SK-N-SH (cell line): ENCODE results near the gene ILK. TPM values are rescaled to one million over a fixed set of nuclear protein-coding genes. Genes with fewer than 3 reads are reported as not detected.

Source experiments
- CTCF ChIA-PET: fragments of 300-600, 350-600 bp; formaldehyde crosslinking; extraction: SDS; loops from one replicate; lab custom pipeline; 2021; lab: Yijun Ruan, JAX
- POLR2A ChIA-PET: fragments of 350-600 bp; sonication (Branson Sonifier 250); formaldehyde crosslinking; extraction: SDS; loops from one replicate; lab custom pipeline; 2020; ENCODE audit warnings: antibody characterized with exemption, inconsistent platforms; lab: Yijun Ruan, JAX
- DNase-seq: peaks from one replicate; pipeline ENCODE4 v3.0.0; 2012
- H2AFZ ChIP-seq: fragments of 200-600 bp; sonication (generic); 2 replicates; pipeline ENCODE4 v1.8.1; 2016; ENCODE audit warnings: antibody characterized with exemption, mild to moderate bottlenecking, low read depth
- H3F3A ChIP-seq: fragments of 200-600 bp; sonication (generic); replicated peaks from 2 replicates; pipeline ENCODE3; 2016; ENCODE audit warnings: antibody characterized with exemption, mild to moderate bottlenecking; ENCODE audit not compliant: insufficient read depth
- H3K27ac ChIP-seq, 2 experiments: fragments of 200-500 bp in 1 of 2; fragments of 200-600 bp in 1 of 2; sonication (Bioruptor generic) in 1 of 2; sonication (generic), shearing (Covaris generic) in 1 of 2; 2 replicates each; pipeline versions ENCODE4 v1.5.1 to v1.6.1; 2014 to 2016; ENCODE audit warnings: low read depth in 2 of 2, inconsistent platforms in 1 of 2, low read length in 1 of 2, mild to moderate bottlenecking in 1 of 2, mixed read lengths in 1 of 2
- H3K27me3 ChIP-seq: fragments of 200-600 bp; sonication (generic), shearing (Covaris generic); 2 replicates; pipeline ENCODE4 v1.6.1; 2016; ENCODE audit warnings: mixed run types; ENCODE audit not compliant: insufficient read depth
- H3K36me3 ChIP-seq, 2 experiments: fragments of 200-500 bp in 1 of 2; fragments of 200-600 bp in 1 of 2; sonication (Bioruptor generic) in 1 of 2; sonication (generic) in 1 of 2; replicated peaks in 1 of 2; 2 replicates each; pipeline versions ENCODE3 to v1.5.1; 2014 to 2016; ENCODE audit warnings: low read length in 1 of 2, mild to moderate bottlenecking in 1 of 2; ENCODE audit not compliant: insufficient read depth in 2 of 2, control insufficient read depth in 1 of 2
- H3K4me1 ChIP-seq, 2 experiments: fragments of 200-500 bp in 1 of 2; fragments of 200-600 bp in 1 of 2; sonication (Bioruptor generic) in 1 of 2; sonication (generic), shearing (Covaris generic) in 1 of 2; 2 replicates each; pipeline versions ENCODE4 v1.5.1 to v1.6.1; 2014 to 2016; ENCODE audit warnings: low read depth in 1 of 2, low read length in 1 of 2, mixed run types in 1 of 2; ENCODE audit not compliant: insufficient read depth in 2 of 2, control insufficient read depth in 1 of 2
- H3K4me2 ChIP-seq: fragments of 200-600 bp; sonication (generic), shearing (Covaris generic); 2 replicates; pipeline ENCODE4 v1.6.1; 2017; ENCODE audit warnings: mixed run types
- H3K4me3 ChIP-seq, 2 experiments: fragments of 200-500 bp in 1 of 2; fragments of 200-600 bp in 1 of 2; sonication (Bioruptor generic) in 1 of 2; sonication (generic), shearing (Covaris generic) in 1 of 2; 2 replicates each; pipeline versions ENCODE4 v1.5.1 to v1.8.1; 2014 to 2016; ENCODE audit warnings: low read depth in 2 of 2, inconsistent platforms in 1 of 2, low read length in 1 of 2, mild to moderate bottlenecking in 1 of 2, mixed read lengths in 1 of 2, moderate library complexity in 1 of 2
- H3K79me2 ChIP-seq: fragments of 200-600 bp; sonication (generic); 2 replicates; pipeline ENCODE4 v1.8.1; 2017; ENCODE audit warnings: mild to moderate bottlenecking; ENCODE audit not compliant: insufficient read depth
- H3K9ac ChIP-seq: fragments of 200-600 bp; sonication (generic); 2 replicates; pipeline ENCODE4 v1.6.1; 2017; ENCODE audit warnings: mixed run types
- H3K9me2 ChIP-seq: fragments of 200-600 bp; sonication (generic); 2 replicates; pipeline ENCODE4 v1.6.1; 2017; ENCODE audit warnings: mixed run types
- H3K9me3 ChIP-seq: fragments of 200-600 bp; sonication (generic); 2 replicates; pipeline ENCODE4 v1.6.1; 2017; ENCODE audit warnings: mixed run types, mild to moderate bottlenecking, moderate library complexity
- H4K20me1 ChIP-seq: fragments of 200-600 bp; sonication (generic); 2 replicates; pipeline ENCODE4 v1.6.1; 2017; ENCODE audit warnings: mild to moderate bottlenecking, mixed run types; ENCODE audit not compliant: insufficient read depth
- CHD2 ChIP-seq: fragments of 150-350 bp; IDR thresholded peaks from 2 replicates; pipeline ENCODE4 v1.6.1; 2018; ENCODE audit warnings: low read length; ENCODE audit not compliant: partially characterized antibody
- ELF1 ChIP-seq: IDR thresholded peaks from 2 replicates; pipeline ENCODE4 v1.4.0; 2012
- EP300 ChIP-seq, 2 experiments: IDR thresholded peaks; 2 replicates each; pipeline versions ENCODE4 v1.4.0 to v1.6.1; 2012; ENCODE audit warnings: borderline replicate concordance in 1 of 2, low read depth in 1 of 2, low read length in 1 of 2
- GABPA ChIP-seq: IDR thresholded peaks from 2 replicates; pipeline ENCODE4 v1.4.0; 2012; ENCODE audit warnings: low read depth, mild to moderate bottlenecking
- GATA2 ChIP-seq: sonication (generic); formaldehyde crosslinking; IDR thresholded peaks from 2 replicates; pipeline ENCODE4 v1.5.0; 2020; ENCODE audit warnings: mild to moderate bottlenecking, missing genetic modification reagents
- JUND ChIP-seq: IDR thresholded peaks from 2 replicates; pipeline ENCODE4 v1.4.0; 2012
- MEF2A ChIP-seq: IDR thresholded peaks from 2 replicates; pipeline ENCODE4 v1.4.0; 2012; ENCODE audit warnings: low read depth, borderline replicate concordance
- NFIC ChIP-seq: IDR thresholded peaks from 2 replicates; pipeline ENCODE4 v1.4.0; 2012; ENCODE audit warnings: borderline replicate concordance
- NRF1 ChIP-seq: IDR thresholded peaks from 2 replicates; pipeline ENCODE4 v1.6.1; 2012; ENCODE audit warnings: low read depth, mild to moderate bottlenecking, low read length
- RCOR1 ChIP-seq: fragments of 150-350 bp; IDR thresholded peaks from 2 replicates; pipeline ENCODE4 v1.6.1; 2017; ENCODE audit warnings: antibody characterized with exemption, low read length
- RXRA ChIP-seq: IDR thresholded peaks from 2 replicates; pipeline ENCODE4 v1.4.0; 2012; ENCODE audit warnings: low read depth, mild to moderate bottlenecking, borderline replicate concordance
- SIN3A ChIP-seq: IDR thresholded peaks from 2 replicates; pipeline ENCODE4 v1.6.1; 2012; ENCODE audit warnings: low read depth, mild to moderate bottlenecking, low read length, moderate library complexity, borderline replicate concordance
- TAF1 ChIP-seq: IDR thresholded peaks from 2 replicates; pipeline ENCODE4 v1.6.1; 2012; ENCODE audit warnings: low read depth, mild to moderate bottlenecking, low read length, moderate library complexity, borderline replicate concordance
- YY1 ChIP-seq: IDR thresholded peaks from 2 replicates; pipeline ENCODE4 v1.4.0; 2012; ENCODE audit warnings: low read depth, mild to moderate bottlenecking
- WGBS: methylation state at CpG from one replicate; pipeline ENCODE4 v1.1.6; 2017; ENCODE audit warnings: low lambda C conversion rate; 5-methylcytosine and 5-hydroxymethylcytosine counted together
- polyA plus RNA-seq, 3 experiments: library from polyadenylated mRNA; depleted of rRNA; stranded (reverse); fragments of >200 nt; gene quantifications; 2 replicates each; pipeline ENCODE4 v1.2.3, GENCODE V29; 2012
- TF ChIP-seq, protein P1 (sequence below): IDR thresholded peaks from 2 replicates; pipeline ENCODE4 v1.4.0; 2012; ENCODE audit warnings: low read depth
- TF ChIP-seq, protein P2 (sequence below): fragments of 150-350 bp; IDR thresholded peaks from 2 replicates; pipeline ENCODE4 v1.6.1; 2016; ENCODE audit warnings: mild to moderate bottlenecking, low read depth, low read length
- TF ChIP-seq, protein P3 (sequence below): IDR thresholded peaks from 2 replicates; pipeline ENCODE4 v1.4.0; 2012; ENCODE audit warnings: low read depth, borderline replicate concordance
- TF ChIP-seq, protein P4 (sequence below): fragments of 200-600 bp; sonication (generic); IDR thresholded peaks from 2 replicates; pipeline ENCODE4 v1.6.1; 2017; ENCODE audit warnings: antibody characterized with exemption, mild to moderate bottlenecking, moderate library complexity

ILK gene
- polyA plus RNA-seq, 1 of the 3 experiments (the other 2 are of a cell fraction) = 241 TPM

DNA sequence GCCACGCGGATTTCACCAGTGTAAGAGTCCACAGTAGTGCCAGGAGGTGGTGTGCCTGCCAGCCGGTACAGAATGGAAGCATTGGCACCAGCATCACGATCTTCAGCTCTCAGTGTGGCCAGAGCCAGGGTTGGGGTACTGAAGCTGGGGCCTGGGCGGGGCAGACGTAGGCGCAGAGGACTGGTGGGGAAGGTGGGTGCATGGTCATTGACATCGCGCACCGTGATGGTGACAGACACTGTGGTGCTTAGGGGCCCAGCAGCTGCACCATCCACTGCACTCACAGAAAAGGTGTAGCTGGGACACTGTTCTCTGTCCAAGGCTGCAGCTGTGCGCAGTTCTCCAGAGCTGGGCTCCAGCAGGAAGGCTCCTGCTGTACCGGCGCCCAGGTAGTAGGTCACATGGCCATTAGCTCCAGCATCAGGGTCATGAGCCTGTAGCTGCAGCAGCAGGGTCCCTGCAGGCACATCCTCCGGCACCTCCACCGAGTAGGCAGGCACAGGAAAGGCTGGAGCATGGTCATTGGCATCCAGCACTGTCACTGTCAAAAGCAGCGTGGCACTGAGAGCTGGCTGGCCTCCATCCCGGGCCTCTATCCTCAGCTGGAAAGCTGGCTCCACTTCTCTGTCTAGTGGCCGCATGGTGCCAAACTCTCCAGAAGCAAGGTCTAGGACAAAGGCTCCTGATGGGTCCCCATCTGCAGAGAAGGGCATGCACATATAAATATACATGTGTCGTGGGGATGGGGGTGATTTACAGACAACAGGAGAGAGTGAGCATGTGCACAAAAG lies 23.6 kb downstream of the ILK start (continued):
- TF ChIP-seq SIN3A = no peak

DNA sequence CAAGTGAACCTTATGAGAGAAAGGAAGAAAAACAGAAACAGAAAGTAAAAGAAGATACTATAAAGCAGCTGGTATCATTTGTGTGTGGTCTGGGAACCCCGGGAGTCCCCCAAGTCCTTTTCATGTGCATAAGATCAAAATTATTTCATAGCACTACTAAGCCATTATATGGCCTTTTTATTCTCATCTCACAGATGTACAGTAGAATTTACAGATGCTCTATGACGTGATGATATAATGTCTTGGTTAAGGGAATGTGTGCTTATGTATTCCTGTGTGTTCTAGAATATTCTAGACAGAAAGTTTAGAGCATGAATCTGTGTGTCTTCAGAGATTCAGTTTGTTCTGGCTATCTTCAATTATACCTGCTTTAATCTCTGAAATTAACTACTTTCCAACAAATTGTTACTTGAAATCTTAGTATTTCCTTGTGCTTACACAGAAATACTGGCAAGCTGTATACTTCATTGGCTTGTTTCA lies 24.2 kb downstream of the ILK start:
- no peak overlapping the region for H2AFZ ChIP-seq
- no peak overlapping the region for H3K4me3 ChIP-seq
- H3K9me3 ChIP-seq = no peaks in the 10 kb centered on the region
- H3F3A ChIP-seq = no peaks in the 10 kb centered on the region
- H3K4me2 ChIP-seq = no peak overlapping the region
- no peak overlapping the region for H3K9ac ChIP-seq
- no peaks in the 10 kb centered on the region for H4K20me1 ChIP-seq
- CTCF ChIA-PET = interaction anchor here (1.4 kb wide), 1 partner anchor 15 kb away, joined by 5 read pairs; no protein-coding TSS in a partner anchor
- no peaks in the 10 kb centered on the region for H3K4me1 ChIP-seq
- 78% methylated on average over 2 of the region's 2 CpGs for WGBS
- H3K79me2 ChIP-seq = no peaks in the 10 kb centered on the region
- peaks cover 0 to 24% of the 10 kb centered on the region in 2 experiments for H3K36me3 ChIP-seq
- no peaks in the 10 kb centered on the region for H3K27me3 ChIP-seq
- DNase-seq = no peak
- no peaks in the 10 kb centered on the region for H3K9me2 ChIP-seq
- no peak overlapping the region for H3K27ac ChIP-seq
- POLR2A ChIA-PET = no interaction called here
- TF ChIP-seq, protein P1, sequence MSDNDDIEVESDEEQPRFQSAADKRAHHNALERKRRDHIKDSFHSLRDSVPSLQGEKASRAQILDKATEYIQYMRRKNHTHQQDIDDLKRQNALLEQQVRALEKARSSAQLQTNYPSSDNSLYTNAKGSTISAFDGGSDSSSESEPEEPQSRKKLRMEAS = no peak
- no peak for TF ChIP-seq YY1
- TF ChIP-seq CHD2 = no peak
- no peak for TF ChIP-seq RXRA
- no peak for TF ChIP-seq EP300 (IDR thresholded peaks at IDR 0.05; ENCODE audit: borderline replicate concordance in 1 of 2, low read depth in 1 of 2, low read length in 1 of 2)
- TF ChIP-seq, protein P2, sequence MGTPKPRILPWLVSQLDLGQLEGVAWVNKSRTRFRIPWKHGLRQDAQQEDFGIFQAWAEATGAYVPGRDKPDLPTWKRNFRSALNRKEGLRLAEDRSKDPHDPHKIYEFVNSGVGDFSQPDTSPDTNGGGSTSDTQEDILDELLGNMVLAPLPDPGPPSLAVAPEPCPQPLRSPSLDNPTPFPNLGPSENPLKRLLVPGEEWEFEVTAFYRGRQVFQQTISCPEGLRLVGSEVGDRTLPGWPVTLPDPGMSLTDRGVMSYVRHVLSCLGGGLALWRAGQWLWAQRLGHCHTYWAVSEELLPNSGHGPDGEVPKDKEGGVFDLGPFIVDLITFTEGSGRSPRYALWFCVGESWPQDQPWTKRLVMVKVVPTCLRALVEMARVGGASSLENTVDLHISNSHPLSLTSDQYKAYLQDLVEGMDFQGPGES = no peak
- TF ChIP-seq MEF2A = no peak
- TF ChIP-seq GATA2 (CRISPR knock-in tag) = no peak
- TF ChIP-seq ELF1 = no peak

DNA sequence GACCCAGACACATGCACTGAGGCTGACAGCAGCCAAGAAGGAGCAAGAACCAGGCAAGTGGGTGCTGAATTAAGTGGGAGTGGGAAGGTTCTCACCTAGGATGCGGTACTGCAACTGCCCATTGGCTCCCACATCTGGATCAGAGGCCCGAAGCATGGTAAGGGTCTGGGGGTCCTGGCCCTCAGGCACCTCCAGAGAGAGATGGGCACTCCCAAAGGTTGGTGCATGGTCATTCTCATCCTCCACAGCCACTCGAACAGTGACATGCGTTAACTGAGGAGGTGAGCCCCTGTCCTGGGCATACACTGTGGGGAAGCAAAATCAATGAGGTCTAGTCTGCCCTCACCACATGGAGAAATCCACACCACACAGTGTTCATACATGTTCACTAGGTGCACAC lies 25.0 kb downstream of the ILK start:
- Histone ChIP-seq H3K4me2 (no peak overlapping the region), H3K9me2 (no peaks in the 10 kb centered on the region), H3K27ac (no peak overlapping the region), H3K9ac (no peak overlapping the region), H3K4me1 (no peaks in the 10 kb centered on the region), H2AFZ (no peak overlapping the region), H3F3A (no peaks in the 10 kb centered on the region), H3K4me3 (no peak overlapping the region), H3K79me2 (no peaks in the 10 kb centered on the region), H3K27me3 (no peaks in the 10 kb centered on the region), H3K9me3 (no peaks in the 10 kb centered on the region)
- WGBS = 90% methylated on average over 2 of the region's 4 CpGs
- DNase-seq = no peak
- ChIA-PET POLR2A (no interaction called here), CTCF (no interaction called here)
- TF ChIP-seq RCOR1 = no peak
- TF ChIP-seq, protein P1 = no peak
- no peak for TF ChIP-seq TAF1
- TF ChIP-seq, protein P3, sequence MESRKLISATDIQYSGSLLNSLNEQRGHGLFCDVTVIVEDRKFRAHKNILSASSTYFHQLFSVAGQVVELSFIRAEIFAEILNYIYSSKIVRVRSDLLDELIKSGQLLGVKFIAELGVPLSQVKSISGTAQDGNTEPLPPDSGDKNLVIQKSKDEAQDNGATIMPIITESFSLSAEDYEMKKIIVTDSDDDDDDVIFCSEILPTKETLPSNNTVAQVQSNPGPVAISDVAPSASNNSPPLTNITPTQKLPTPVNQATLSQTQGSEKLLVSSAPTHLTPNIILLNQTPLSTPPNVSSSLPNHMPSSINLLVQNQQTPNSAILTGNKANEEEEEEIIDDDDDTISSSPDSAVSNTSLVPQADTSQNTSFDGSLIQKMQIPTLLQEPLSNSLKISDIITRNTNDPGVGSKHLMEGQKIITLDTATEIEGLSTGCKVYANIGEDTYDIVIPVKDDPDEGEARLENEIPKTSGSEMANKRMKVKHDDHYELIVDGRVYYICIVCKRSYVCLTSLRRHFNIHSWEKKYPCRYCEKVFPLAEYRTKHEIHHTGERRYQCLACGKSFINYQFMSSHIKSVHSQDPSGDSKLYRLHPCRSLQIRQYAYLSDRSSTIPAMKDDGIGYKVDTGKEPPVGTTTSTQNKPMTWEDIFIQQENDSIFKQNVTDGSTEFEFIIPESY = no peak
- TF ChIP-seq GABPA = no peak
- TF ChIP-seq EP300 (IDR thresholded peaks at IDR 0.05; ENCODE audit: borderline replicate concordance in 1 of 2, low read depth in 1 of 2, low read length in 1 of 2) = no peak
- TF ChIP-seq NRF1 = no peak
- no peak for TF ChIP-seq YY1
- no peak for TF ChIP-seq NFIC
- TF ChIP-seq, protein P4, sequence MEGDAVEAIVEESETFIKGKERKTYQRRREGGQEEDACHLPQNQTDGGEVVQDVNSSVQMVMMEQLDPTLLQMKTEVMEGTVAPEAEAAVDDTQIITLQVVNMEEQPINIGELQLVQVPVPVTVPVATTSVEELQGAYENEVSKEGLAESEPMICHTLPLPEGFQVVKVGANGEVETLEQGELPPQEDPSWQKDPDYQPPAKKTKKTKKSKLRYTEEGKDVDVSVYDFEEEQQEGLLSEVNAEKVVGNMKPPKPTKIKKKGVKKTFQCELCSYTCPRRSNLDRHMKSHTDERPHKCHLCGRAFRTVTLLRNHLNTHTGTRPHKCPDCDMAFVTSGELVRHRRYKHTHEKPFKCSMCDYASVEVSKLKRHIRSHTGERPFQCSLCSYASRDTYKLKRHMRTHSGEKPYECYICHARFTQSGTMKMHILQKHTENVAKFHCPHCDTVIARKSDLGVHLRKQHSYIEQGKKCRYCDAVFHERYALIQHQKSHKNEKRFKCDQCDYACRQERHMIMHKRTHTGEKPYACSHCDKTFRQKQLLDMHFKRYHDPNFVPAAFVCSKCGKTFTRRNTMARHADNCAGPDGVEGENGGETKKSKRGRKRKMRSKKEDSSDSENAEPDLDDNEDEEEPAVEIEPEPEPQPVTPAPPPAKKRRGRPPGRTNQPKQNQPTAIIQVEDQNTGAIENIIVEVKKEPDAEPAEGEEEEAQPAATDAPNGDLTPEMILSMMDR = no peak
- no peak for TF ChIP-seq JUND
- TF ChIP-seq, all 33 proteins: peak for 0
- Histone ChIP-seq H3K36me3 (peaks cover 0 to 28% of the 10 kb centered on the region in 2 experiments), H4K20me1 (no peaks in the 10 kb centered on the region)
